Cardiac muscle cell (in vitro differentiated cells and primary cell): ENCODE data around the gene NEDD4. TPM values are rescaled to one million over a fixed set of nuclear protein-coding genes. Genes with fewer than 3 reads are reported as not detected.

ENCODE experiments used
- DNase-seq, 2 donors: peaks; one replicate each; pipeline versions ENCODE4 v3.0.0 to v3.0.0-alpha.2; 2010 to 2017; ENCODE audit warnings: low read depth in 1 of 2, low spot score in 1 of 2
- H3K27ac ChIP-seq: fragments of 200-600 bp; sonication (generic); 2 replicates; pipeline ENCODE4 v1.5.1; 2016
- H3K27me3 ChIP-seq: fragments of 200-600 bp; sonication (generic); 2 replicates; pipeline ENCODE4 v1.6.0; 2016; ENCODE audit warnings: control low read depth
- H3K36me3 ChIP-seq: fragments of 200-600 bp; sonication (generic); 2 replicates; pipeline ENCODE4 v1.5.1; 2016; ENCODE audit warnings: control low read depth
- H3K4me1 ChIP-seq: fragments of 200-600 bp; sonication (generic); 2 replicates; pipeline ENCODE4 v1.8.1; 2017; ENCODE audit warnings: low read depth, mild to moderate bottlenecking, mixed run types
- H3K4me3 ChIP-seq: fragments of 200-600 bp; sonication (generic); 2 replicates; pipeline ENCODE4 v1.5.1; 2016; ENCODE audit warnings: mild to moderate bottlenecking
- H3K9me3 ChIP-seq: fragments of 200-600 bp; sonication (generic); 2 replicates; pipeline ENCODE4 v1.5.1; 2017; ENCODE audit warnings: low read depth, mild to moderate bottlenecking, control low read depth
- polyA plus RNA-seq: library from polyadenylated mRNA; unstranded; fragments of >200 nt; fragmentation: Nextera tagmentation; extraction: Ambion mirVana; gene quantifications from 2 replicates; pipeline ENCODE4 v1.2.1, GENCODE V29; 2016
- total RNA-seq: library from RNA; depleted of rRNA; stranded (reverse); fragments of >200 nt; gene quantifications from 2 replicates; pipeline ENCODE4 v1.2.3, GENCODE V29; 2016
- TF ChIP-seq, protein P1 (sequence below): IDR thresholded peaks from 2 replicates; pipeline ENCODE4 v1.5.1; 2012; ENCODE audit warnings: low read depth, mild to moderate bottlenecking, low read length

The NEDD4 gene
- total and polyA plus RNA-seq, 2 experiments from 2014 or later, result 3.9 to 7.5 TPM

DNA sequence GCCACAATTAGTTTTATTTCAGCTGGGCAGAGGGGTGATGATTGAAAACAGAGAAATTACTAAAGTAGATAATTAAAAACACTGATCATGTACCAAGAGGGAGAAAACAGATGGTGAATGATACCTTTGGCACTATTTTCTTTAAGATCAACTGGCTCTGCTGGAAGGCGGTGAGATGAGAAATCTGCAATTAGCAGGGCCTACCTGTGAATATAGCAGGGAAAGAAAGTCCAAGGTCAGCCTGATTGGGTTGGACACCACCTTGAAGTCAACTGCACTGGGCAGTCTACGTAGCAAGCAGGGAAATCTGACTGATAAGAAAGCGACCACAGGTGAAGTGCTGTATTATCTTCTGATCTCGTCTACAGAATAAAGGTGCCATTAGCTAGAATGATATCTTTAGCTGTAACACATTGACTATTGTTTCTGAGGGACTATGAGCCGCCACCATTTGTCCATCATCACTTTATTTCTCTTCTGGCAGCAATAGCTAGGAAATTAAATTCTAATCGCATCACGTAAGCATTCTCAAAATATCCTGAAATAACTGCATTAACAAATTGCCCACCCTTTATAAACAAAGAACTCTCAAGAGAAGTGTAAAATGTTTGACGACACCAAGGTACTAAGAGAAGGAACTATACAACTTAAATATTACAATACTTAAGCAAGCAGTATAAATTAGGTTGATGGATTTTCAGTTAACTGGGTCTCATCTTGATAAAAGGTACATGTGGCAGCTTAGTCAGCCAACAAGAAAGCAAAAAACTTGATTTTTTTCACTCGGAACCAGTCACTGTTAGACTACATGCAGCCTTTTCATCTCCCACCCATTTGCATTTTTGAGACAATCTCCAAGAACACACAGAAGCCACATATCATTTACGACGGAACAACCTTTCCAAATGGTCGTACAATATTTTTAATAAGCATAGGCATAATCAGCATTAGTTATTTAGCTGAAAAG is 1.3 kb downstream of the NEDD4 start:
- TF ChIP-seq, protein P1, sequence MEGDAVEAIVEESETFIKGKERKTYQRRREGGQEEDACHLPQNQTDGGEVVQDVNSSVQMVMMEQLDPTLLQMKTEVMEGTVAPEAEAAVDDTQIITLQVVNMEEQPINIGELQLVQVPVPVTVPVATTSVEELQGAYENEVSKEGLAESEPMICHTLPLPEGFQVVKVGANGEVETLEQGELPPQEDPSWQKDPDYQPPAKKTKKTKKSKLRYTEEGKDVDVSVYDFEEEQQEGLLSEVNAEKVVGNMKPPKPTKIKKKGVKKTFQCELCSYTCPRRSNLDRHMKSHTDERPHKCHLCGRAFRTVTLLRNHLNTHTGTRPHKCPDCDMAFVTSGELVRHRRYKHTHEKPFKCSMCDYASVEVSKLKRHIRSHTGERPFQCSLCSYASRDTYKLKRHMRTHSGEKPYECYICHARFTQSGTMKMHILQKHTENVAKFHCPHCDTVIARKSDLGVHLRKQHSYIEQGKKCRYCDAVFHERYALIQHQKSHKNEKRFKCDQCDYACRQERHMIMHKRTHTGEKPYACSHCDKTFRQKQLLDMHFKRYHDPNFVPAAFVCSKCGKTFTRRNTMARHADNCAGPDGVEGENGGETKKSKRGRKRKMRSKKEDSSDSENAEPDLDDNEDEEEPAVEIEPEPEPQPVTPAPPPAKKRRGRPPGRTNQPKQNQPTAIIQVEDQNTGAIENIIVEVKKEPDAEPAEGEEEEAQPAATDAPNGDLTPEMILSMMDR, result no peak
- peak overlapping the region; percentile 67 for H3K27ac ChIP-seq
- H3K36me3 ChIP-seq, result no peaks in the 10 kb centered on the region
- peak overlapping the region; percentile 96 for H3K4me3 ChIP-seq
- H3K27me3 ChIP-seq, result no peaks in the 10 kb centered on the region
- H3K4me1 ChIP-seq, result peaks cover 6% of the 10 kb centered on the region
- no peak for DNase-seq
- no peaks in the 10 kb centered on the region for H3K9me3 ChIP-seq

DNA sequence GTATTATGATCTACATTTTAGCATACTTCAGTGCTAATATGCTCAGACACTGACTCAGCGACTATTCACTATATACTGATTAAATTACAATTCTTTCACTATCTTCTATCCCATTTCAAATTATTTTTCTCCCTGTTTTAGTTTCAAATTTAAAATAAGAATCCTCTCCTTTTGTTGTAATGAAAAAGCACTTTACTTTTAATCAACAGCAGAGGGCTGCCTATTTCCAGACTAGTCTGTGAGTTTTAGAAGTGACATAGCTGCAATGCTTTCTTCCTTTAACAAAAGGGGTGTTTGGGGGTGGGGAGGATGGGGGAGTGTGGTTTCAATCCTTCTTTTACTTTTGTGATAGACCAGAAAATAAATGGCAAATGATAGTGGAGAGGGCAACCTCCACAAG is 2.4 kb downstream of the NEDD4 start:
- H3K4me1 ChIP-seq, result peaks cover 6% of the 10 kb centered on the region
- TF ChIP-seq, protein P1, result no peak
- no peaks in the 10 kb centered on the region for H3K36me3 ChIP-seq
- no peak overlapping the region for H3K27ac ChIP-seq
- no peak for DNase-seq
- no peaks in the 10 kb centered on the region for H3K9me3 ChIP-seq
- H3K27me3 ChIP-seq, result no peaks in the 10 kb centered on the region
- no peak overlapping the region for H3K4me3 ChIP-seq

DNA sequence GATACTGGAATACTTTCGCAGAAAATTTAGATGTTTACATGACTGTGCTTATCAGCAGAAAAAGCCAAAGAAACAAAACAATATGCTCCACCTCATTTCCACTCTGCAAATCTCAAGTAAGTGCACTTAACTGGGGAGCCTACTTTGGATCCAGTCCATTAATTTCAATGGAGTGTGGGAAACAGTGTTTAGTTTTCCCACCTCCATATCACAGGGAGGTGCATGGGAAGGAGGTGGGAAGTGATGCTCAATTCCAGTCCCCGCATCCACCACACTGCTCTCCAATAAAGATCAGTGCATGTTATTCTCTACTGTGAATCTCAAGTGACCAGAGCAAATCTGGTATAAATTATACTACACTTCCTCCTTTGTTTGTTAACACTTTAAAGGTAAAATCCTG is 2.9 kb downstream of the NEDD4 start:
- DNase-seq, result no peak
- H3K27ac ChIP-seq, result no peak overlapping the region
- H3K4me1 ChIP-seq, result peaks cover 6% of the 10 kb centered on the region
- H3K27me3 ChIP-seq, result no peaks in the 10 kb centered on the region
- TF ChIP-seq, protein P1, result no peak
- H3K9me3 ChIP-seq, result no peaks in the 10 kb centered on the region
- H3K36me3 ChIP-seq, result no peaks in the 10 kb centered on the region
- H3K4me3 ChIP-seq, result no peak overlapping the region

DNA sequence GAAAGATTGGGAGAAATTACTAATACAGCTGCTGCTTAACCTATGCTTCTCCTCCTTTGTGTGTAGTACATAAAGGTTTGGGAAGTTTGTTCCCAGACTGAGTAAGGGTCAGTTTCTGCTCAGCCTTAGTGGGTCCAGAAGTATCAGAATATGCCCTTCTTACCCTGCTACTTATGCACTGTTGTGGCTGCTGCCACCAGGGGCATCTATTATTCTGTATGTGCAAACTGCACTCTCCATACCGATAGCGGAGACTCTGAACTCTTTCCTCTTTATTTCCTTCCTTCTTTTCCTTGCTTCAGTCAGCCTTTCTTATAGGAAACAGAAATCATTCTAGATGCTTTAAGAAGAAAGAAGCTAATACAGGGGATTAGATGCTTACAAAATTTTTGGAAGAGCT is 4.0 kb downstream of the NEDD4 start:
- H3K9me3 ChIP-seq, result no peaks in the 10 kb centered on the region
- no peak for DNase-seq
- H3K27me3 ChIP-seq, result no peaks in the 10 kb centered on the region
- H3K4me1 ChIP-seq, result peaks cover 6% of the 10 kb centered on the region
- TF ChIP-seq, protein P1, result peak; percentile 2
- H3K27ac ChIP-seq, result no peak overlapping the region
- no peak overlapping the region for H3K4me3 ChIP-seq
- no peaks in the 10 kb centered on the region for H3K36me3 ChIP-seq

DNA sequence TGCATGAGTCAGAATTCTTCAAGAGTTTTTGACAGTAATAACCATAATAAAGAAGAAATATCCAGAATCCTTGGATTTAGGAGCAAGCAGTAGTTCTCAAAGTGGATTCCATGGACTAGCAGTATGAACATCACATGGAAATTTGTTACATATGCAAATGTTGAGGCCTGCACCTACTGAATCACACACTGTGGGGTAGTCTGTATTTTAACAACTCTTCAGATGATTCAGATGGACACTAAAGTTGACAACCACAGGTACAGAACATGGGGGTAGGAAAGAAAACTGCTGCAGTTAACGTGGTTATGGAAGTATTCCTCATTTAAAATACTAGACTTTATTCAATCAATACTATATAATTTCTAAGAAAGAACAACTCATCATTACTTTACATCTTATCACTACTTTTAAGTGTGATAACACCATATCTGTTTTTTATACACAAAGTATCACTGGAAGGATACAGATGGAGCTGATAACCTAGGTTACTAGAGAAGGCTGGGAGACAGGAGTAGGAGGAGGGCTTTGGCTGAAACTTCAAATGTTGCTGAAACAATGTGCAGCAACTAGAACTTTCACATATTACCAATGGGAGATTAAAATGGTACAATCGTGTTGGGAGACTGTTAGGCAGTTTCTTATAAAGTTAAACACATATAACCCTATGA is 11.7 kb downstream of the NEDD4 start:
- no peaks in the 10 kb centered on the region for H3K9me3 ChIP-seq
- H3K27ac ChIP-seq, result no peak overlapping the region
- no peak for DNase-seq
- H3K4me3 ChIP-seq, result no peak overlapping the region
- no peaks in the 10 kb centered on the region for H3K4me1 ChIP-seq
- TF ChIP-seq, protein P1, result no peak
- no peaks in the 10 kb centered on the region for H3K36me3 ChIP-seq
- no peaks in the 10 kb centered on the region for H3K27me3 ChIP-seq
